ENCODE measurements around the gene RABL6. TPM values are rescaled to one million over a fixed set of nuclear protein-coding genes. Genes with fewer than 3 reads are reported as not detected.

RABL6 gene, protein sequence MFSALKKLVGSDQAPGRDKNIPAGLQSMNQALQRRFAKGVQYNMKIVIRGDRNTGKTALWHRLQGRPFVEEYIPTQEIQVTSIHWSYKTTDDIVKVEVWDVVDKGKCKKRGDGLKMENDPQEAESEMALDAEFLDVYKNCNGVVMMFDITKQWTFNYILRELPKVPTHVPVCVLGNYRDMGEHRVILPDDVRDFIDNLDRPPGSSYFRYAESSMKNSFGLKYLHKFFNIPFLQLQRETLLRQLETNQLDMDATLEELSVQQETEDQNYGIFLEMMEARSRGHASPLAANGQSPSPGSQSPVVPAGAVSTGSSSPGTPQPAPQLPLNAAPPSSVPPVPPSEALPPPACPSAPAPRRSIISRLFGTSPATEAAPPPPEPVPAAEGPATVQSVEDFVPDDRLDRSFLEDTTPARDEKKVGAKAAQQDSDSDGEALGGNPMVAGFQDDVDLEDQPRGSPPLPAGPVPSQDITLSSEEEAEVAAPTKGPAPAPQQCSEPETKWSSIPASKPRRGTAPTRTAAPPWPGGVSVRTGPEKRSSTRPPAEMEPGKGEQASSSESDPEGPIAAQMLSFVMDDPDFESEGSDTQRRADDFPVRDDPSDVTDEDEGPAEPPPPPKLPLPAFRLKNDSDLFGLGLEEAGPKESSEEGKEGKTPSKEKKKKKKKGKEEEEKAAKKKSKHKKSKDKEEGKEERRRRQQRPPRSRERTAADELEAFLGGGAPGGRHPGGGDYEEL
- 10 to 100 TPM; 54.2 to 70.7 (median 61.0) TPM for total RNA-seq

DNA sequence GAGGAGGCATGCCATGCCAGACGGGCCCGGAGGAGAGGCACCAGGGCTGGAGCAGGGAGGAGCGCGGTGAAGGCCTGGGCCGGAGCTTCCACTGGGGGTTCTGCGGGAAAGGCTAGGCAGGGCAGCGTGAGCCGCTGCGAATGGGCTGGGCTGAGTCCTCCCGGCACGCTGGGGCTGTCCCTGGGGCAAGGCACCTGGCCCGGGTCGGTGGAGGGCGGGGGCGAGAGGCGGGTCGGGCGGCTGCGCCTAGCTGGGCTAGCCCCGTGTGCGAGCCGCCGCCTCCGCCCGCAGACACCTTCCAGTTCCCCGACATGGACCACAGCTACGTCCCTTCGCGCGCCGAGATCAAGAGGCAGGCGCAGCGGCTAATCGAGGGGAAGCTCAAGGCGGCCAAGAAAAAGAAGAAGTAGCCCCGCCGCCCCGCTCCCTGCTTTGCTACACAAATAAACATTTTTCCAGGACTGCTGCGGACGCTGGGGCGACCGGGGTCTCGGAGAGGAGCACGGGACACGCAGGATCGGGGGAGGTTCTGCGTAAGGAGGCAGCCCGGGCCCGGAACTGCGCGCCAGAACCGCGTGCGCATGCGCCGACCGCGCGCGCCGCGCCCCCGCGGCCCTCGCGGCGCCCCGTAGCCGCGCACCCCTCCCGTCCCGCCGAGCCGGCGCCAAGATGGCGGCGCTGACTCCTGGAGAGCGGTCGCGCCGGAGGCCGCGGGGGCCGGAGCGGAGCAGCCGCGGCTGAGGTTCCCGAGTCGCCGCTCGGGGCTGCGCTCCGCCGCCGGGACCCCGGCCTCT is at the start of gene RABL6:
RABL6 (plus strand) TSS at position 668 of the 794 bp plus-strand sequence. CDS start 249 bp downstream, outside the sequence.
- Histone ChIP-seq H3K27ac (peak within 1 kb of the TSS; percentile 91), H3K9me3 (no peaks in the 10 kb centered on the region), H3K36me3 (no peaks in the 10 kb centered on the region), H3K4me3 (peak within 1 kb of the TSS; percentile 97), H3K4me1 (peaks cover 36% of the 10 kb centered on the region), H3K27me3 (peaks cover under 1% of the 10 kb centered on the region)
- WGBS: 1% methylated on average over 16 of the region's 96 CpGs
- TF ChIP-seq POLR2A (IDR thresholded peaks at IDR 0.05) (peak; percentile 66 to 69), POLR2AphosphoS5 (IDR thresholded peaks at IDR 0.05) (no peak), EP300 (IDR thresholded peaks at IDR 0.05) (no peak)
- peak; percentile 87 to 89 for DNase-seq (ENCODE audit: low spot score in 2 of 2)

DNA sequence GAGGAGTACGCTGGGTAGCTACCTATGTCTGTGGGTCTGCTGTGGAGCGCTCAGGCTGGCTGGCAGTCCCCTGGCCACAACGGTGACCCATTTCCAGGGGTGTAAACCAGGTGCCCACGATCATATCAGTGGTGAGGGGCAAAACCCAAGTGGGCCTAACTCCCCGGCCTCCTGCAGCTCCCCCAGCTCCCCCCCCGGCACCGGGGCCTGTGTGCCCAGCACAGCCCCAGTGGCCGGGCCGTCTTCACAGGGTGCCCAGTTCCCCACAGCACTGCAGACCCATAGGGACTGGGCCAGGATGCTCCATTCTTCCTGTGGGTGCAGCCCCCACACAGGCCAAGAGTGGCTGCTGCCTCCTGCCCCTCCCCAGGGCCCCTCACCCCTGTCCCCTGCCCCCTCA is 48.7 kb upstream of the RABL6 start:
- no peak overlapping the region for H3K27ac ChIP-seq
- TF ChIP-seq POLR2A (IDR thresholded peaks at IDR 0.05): no peak
- no peak for TF ChIP-seq EP300 (IDR thresholded peaks at IDR 0.05)
- no peak for TF ChIP-seq POLR2AphosphoS5 (IDR thresholded peaks at IDR 0.05)
- TF ChIP-seq, protein P1, sequence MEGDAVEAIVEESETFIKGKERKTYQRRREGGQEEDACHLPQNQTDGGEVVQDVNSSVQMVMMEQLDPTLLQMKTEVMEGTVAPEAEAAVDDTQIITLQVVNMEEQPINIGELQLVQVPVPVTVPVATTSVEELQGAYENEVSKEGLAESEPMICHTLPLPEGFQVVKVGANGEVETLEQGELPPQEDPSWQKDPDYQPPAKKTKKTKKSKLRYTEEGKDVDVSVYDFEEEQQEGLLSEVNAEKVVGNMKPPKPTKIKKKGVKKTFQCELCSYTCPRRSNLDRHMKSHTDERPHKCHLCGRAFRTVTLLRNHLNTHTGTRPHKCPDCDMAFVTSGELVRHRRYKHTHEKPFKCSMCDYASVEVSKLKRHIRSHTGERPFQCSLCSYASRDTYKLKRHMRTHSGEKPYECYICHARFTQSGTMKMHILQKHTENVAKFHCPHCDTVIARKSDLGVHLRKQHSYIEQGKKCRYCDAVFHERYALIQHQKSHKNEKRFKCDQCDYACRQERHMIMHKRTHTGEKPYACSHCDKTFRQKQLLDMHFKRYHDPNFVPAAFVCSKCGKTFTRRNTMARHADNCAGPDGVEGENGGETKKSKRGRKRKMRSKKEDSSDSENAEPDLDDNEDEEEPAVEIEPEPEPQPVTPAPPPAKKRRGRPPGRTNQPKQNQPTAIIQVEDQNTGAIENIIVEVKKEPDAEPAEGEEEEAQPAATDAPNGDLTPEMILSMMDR (IDR thresholded peaks at IDR 0.05): no peak
- no peak for DNase-seq (ENCODE audit: low spot score in 2 of 2)
- H3K36me3 ChIP-seq: no peaks in the 10 kb centered on the region
- no peak overlapping the region for H3K4me3 ChIP-seq
- H3K4me1 ChIP-seq: peaks cover 8% of the 10 kb centered on the region
- peaks cover 50% of the 10 kb centered on the region for H3K27me3 ChIP-seq
- H3K9me3 ChIP-seq: peaks cover 6% of the 10 kb centered on the region
- 81% methylated on average over 3 of the region's 9 CpGs for WGBS

DNA sequence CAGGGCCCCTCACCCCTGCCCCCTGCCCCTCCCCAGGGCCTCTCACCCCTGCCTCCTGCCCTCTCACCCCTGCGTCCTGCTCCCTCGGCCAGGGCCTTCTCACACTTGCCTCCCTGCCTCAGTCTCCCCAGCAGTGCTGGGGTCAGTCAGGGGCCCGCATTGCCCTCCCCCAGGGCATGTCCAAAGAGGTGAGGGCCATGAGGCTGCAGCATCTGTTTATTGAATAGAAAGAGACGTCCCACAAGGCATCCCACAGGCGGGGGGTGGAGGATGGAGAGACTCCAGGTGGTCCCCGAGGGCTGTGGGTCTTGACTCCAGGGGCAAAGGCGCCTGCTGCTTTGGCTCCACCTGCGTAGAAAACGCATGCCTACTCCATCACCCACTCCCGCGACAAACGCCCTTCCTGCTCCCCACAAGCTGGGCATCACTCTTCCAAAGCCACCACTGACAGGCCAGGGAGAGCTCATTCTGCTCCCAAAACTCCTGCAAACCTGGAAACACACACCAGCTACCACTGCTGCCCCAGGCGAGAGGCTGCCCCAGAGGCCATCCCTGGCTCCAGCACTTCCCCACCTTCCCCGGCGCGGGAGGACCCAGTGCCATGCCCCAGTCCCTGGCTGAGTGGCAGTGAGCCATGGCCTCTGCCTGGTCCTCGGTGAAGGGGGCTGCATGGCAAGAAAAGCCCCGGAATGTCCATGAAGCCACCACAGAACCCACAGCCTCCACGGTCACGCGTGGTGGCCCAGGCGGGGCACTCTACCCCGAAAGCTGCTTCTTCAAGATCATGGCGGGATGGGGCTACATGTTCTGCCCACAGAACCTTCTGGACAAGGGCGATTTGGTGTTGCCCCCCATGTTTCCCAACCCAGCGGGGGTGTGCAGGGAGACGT is 48.1 kb upstream of the RABL6 start:
- 73% methylated on average over 14 of the region's 27 CpGs for WGBS
- H3K27me3 ChIP-seq: peaks cover 57% of the 10 kb centered on the region

DNA sequence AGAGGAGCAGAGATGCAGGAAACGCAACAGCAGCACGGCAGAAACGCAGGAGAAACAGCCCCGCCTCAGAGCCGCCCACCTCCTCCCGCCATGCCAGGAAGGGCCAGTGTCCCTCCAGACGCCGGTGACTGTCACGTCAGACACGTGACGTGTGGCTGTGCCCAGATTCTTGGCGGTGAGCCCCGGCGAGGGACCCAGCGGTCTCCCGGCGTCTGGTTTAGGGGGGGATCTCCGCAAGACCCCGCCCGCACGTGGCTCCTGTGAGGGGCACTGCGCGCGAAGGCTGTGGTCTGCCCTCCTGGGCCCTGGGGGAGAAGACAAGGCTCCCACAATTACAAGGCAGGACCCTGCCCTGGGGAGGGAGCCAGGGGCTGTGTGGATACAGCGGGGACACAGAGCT is 47.3 kb upstream of the RABL6 start:
- peaks cover 6% of the 10 kb centered on the region for H3K9me3 ChIP-seq
- no peak overlapping the region for H3K4me3 ChIP-seq
- H3K4me1 ChIP-seq: peaks cover 8% of the 10 kb centered on the region
- H3K27ac ChIP-seq: no peak overlapping the region
- H3K27me3 ChIP-seq: peaks cover 62% of the 10 kb centered on the region
- H3K36me3 ChIP-seq: no peaks in the 10 kb centered on the region
- 60% methylated on average over 3 of the region's 25 CpGs for WGBS
- TF ChIP-seq, protein P1 (IDR thresholded peaks at IDR 0.05): no peak
- TF ChIP-seq EP300 (IDR thresholded peaks at IDR 0.05): no peak
- TF ChIP-seq POLR2AphosphoS5 (IDR thresholded peaks at IDR 0.05): no peak
- no peak for TF ChIP-seq POLR2A (IDR thresholded peaks at IDR 0.05)
- no peak for DNase-seq (ENCODE audit: low spot score in 2 of 2)

More for the DNA sequence above, 48.1 kb upstream of the RABL6 start:
- no peak for DNase-seq (ENCODE audit: low spot score in 2 of 2)
- H3K36me3 ChIP-seq: no peaks in the 10 kb centered on the region
- TF ChIP-seq, protein P1 (IDR thresholded peaks at IDR 0.05): no peak
- TF ChIP-seq POLR2A (IDR thresholded peaks at IDR 0.05): no peak
- no peak for TF ChIP-seq POLR2AphosphoS5 (IDR thresholded peaks at IDR 0.05)
- no peak for TF ChIP-seq EP300 (IDR thresholded peaks at IDR 0.05)
- H3K4me3 ChIP-seq: no peak overlapping the region
- H3K27ac ChIP-seq: no peak overlapping the region
- peaks cover 6% of the 10 kb centered on the region for H3K9me3 ChIP-seq
- H3K4me1 ChIP-seq: peaks cover 8% of the 10 kb centered on the region

All from suprapubic skin (tissue), 4 donors.